Aorta (tissue), 5 donors: Measurements from ENCODE around the gene CERKL. TPM values are rescaled to one million over a fixed set of nuclear protein-coding genes. Genes with fewer than 3 reads are reported as not detected.
"Not testable (repeated sequence)": the region's sequence is repeated elsewhere in the genome, so short reads cannot be mapped to it uniquely, and the experiment has no call there.

Source experiments
- ATAC-seq: fragments of 200-7000 bp; cut with Tn5 transposase; one replicate; pipeline ENCODE4 v1.9.1; 2022; ENCODE audit warnings: moderate library complexity; ENCODE audit not compliant: low FRiP score
- DNase-seq, 2 donors: peaks; one replicate each; pipeline ENCODE4 v3.0.0-alpha.2; 2020
- H3K27ac ChIP-seq, 2 donors: one replicate each; pipeline ENCODE4 v1.5.1; 2013; ENCODE audit warnings: low read length in 2 of 2, mild to moderate bottlenecking in 2 of 2, moderate library complexity in 2 of 2, control low read depth in 1 of 2, inconsistent platforms in 1 of 2, low read depth in 1 of 2
- H3K27me3 ChIP-seq, 2 donors: one replicate each; pipeline ENCODE4 v1.6.1; 2013; ENCODE audit warnings: control low read depth in 1 of 2, low read length in 1 of 2, mild to moderate bottlenecking in 1 of 2, moderate library complexity in 1 of 2; ENCODE audit not compliant: insufficient read depth in 2 of 2, control insufficient read depth in 1 of 2
- H3K36me3 ChIP-seq, 2 donors: one replicate each; pipeline ENCODE4 v1.6.1; 2013; ENCODE audit warnings: control low read depth in 1 of 2, low read length in 1 of 2, mild to moderate bottlenecking in 1 of 2; ENCODE audit not compliant: insufficient read depth in 2 of 2, control insufficient read depth in 1 of 2
- H3K4me1 ChIP-seq, 2 donors: one replicate each; pipeline ENCODE4 v1.6.1; 2013; ENCODE audit warnings: low read length in 2 of 2, control low read depth in 1 of 2, mild to moderate bottlenecking in 1 of 2, moderate library complexity in 1 of 2; ENCODE audit not compliant: insufficient read depth in 2 of 2, control insufficient read depth in 1 of 2
- H3K4me3 ChIP-seq, 2 donors: one replicate each; pipeline ENCODE4 v1.5.1; 2013; ENCODE audit warnings: low read length in 2 of 2, control low read depth in 1 of 2, mild to moderate bottlenecking in 1 of 2
- H3K9me3 ChIP-seq: one replicate; pipeline ENCODE4 v1.6.1; 2013; ENCODE audit warnings: mild to moderate bottlenecking, low read length; ENCODE audit not compliant: control insufficient read depth
- WGBS, 2 donors: extraction: QIAGEN DNeasy Blood & Tissue Kit; methylation state at CpG; one replicate each; pipeline ENCODE4 v1.1.7; 2013; 5-methylcytosine and 5-hydroxymethylcytosine counted together
- intact Hi-C, 2 donors: fragments of 100-400 bp; cut with DNase I; formaldehyde crosslinking; loops; one replicate each; pipeline versions ENCODE4 v1.14.2 to v1.15.0; 2022
- long read RNA-seq, 2 donors: library from polyadenylated mRNA; unstranded; transcript quantifications; one replicate each; pipeline ENCODE4 v2.0.0, GENCODE V29; 2020 to 2021
- polyA plus RNA-seq, 2 donors: library from polyadenylated mRNA; stranded (reverse); fragments of 200-250 nt; gene quantifications; one replicate each; pipeline ENCODE4 v1.2.3, GENCODE V29; 2013
- total RNA-seq, 2 donors: library from RNA; stranded (reverse); fragmentation: NEBNext Ultra II Directional; extraction: Animal tissue kit (Norgen Biotek cat#: 25700); gene quantifications; one replicate each; pipeline ENCODE4 v1.2.1, GENCODE V29; 2021
- donor health status: healthy with polysubstance abuse.
- donor health status: Bipolar disorder and iron deficiency.
- donor health status: DM: no; HTN: no; CAD: no.
- donor health status: DM: no; HTN: no; CAD: no.
- donor health status: DM: yes; HTN: yes; CAD: no.

The CERKL gene
- total RNA-seq (not detected), polyA plus RNA-seq (under 1 TPM; 0.13 to 0.38 TPM)
- long read RNA-seq, donor 1, partial matches to known transcripts, result 0 of 1 reads
- long read RNA-seq, donor 1, other reads (novel, unspliced or antisense), result 0 of 1 reads
- long read RNA-seq, donor 2, result 0 reads

DNA sequence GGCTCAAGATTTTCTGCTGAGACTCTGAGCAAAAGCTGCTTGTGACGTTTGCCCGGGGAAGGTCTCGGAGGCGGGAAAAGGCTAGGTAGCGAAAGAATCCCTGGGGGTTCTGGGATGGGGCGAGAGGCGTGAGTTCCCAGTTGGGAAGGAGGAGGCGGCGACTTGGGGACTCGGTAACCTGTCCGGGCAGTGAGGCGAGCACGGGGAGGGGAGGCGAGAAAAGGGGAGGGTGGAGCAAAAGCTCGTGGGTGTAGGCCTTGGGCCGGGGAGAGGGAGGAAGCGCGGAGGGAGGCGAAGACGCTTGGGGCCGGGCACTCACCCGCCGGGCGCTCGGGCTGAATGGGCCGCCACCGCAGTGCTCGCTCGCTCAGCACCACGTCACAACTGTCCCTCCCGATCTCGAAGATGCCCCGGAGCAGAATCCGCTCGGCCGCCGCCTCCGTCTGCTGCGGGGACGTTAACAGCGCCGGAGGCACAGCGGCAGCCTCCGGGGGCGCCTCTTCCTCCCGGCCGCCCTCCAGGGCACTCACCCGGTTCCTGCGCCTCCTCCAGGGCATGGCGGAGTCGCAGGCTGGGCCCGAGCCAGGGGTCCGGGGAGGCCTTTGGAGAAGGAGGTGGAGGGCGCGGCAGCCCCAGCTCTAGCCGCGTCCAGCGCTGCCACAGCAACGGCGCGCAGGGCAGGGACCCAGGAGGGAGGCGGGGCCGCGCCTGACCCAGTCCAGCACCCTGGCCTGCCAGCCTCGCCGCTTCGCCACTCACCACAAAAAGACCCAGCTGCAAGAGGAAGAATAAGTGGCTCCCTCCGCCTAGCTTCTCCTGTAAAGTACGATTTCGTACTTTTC, at the start of gene CERKL:
Gene CERKL (minus strand): TSS at position 656 of the 842 bp plus-strand sequence. CDS start 99 bp downstream, at position 557.
- WGBS, 2 donors, result 1% methylated on average over 43 to 70 of the region's 70 CpGs
- H3K4me3 ChIP-seq, result peak within 1 kb of the TSS; percentile 23 to 38
- H3K4me1 ChIP-seq, result no peaks in the 10 kb centered on the region
- H3K36me3 ChIP-seq, result no peaks in the 10 kb centered on the region
- no peaks in the 10 kb centered on the region for H3K9me3 ChIP-seq
- H3K27me3 ChIP-seq, result no peaks in the 10 kb centered on the region
- no peak within 1 kb of the TSS for H3K27ac ChIP-seq
- ATAC-seq (peak; percentile 79), DNase-seq (peak; percentile 63 to 81)
- intact Hi-C loops, result no loop called here

GRCh38 chr2:181702519-181702918, 45.6 kb upstream of the CERKL start:
- ATAC-seq, H3K4me1 ChIP-seq, H3K9me3 ChIP-seq, H3K36me3 ChIP-seq, H3K27me3 ChIP-seq, H3K4me3 ChIP-seq, H3K27ac ChIP-seq, DNase-seq, intact Hi-C loops: not testable (repeated sequence)
- 85 to 93% methylated on average over 3 of the region's 3 CpGs for WGBS, 2 donors

- H3K27me3 ChIP-seq, result no peaks in the 10 kb centered on the region
- no peak overlapping the region for H3K27ac ChIP-seq
- DNase-seq (no peak), ATAC-seq (no peak)
- H3K4me1 ChIP-seq, result no peaks in the 10 kb centered on the region
- no peak overlapping the region for H3K4me3 ChIP-seq
- H3K9me3 ChIP-seq, result no peaks in the 10 kb centered on the region
- WGBS, 2 donors, result 92 to 93% methylated on average over 1 of the region's 1 CpG
- intact Hi-C loops, result no loop called here
- no peaks in the 10 kb centered on the region for H3K36me3 ChIP-seq
Observed at GRCh38 chr2:181698223-181698622, 41.3 kb upstream of the CERKL start.

DNA sequence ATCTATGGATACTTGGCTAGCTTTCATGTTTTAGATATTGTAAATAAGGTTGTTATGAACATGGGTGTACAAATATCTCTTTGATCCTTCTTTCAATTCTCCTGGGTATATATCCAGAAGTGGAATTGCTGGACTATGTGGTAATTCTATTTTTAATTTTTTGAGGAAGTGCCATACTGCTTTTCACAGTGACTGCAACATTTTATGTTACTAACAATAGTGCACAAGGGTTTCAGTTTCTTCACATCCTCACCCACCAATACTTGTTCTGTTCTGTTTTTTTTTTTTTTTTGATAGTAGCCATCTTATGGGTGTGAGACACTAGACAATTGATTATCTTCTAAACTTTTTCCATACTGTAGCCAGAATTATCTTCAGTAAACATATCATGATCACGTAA, 40.7 kb upstream of the CERKL start:
- 60 to 76% methylated on average over 1 of the region's 1 CpG for whole genome bisulfite sequencing, 2 donors
- ATAC-seq (no peak), DNase-seq (no peak)
- no peak overlapping the region for H3K27ac ChIP-seq
- no peak overlapping the region for H3K4me3 ChIP-seq
- no peaks in the 10 kb centered on the region for H3K27me3 ChIP-seq
- H3K9me3 ChIP-seq, result no peaks in the 10 kb centered on the region
- intact Hi-C loops, result no loop called here
- no peaks in the 10 kb centered on the region for H3K4me1 ChIP-seq
- no peaks in the 10 kb centered on the region for H3K36me3 ChIP-seq

- DNase-seq (no peak), ATAC-seq (no peak)
- Histone ChIP-seq H3K27me3 (no peaks in the 10 kb centered on the region), H3K36me3 (no peaks in the 10 kb centered on the region), H3K4me3 (no peak overlapping the region), H3K4me1 (no peaks in the 10 kb centered on the region), H3K27ac (no peak overlapping the region), H3K9me3 (no peaks in the 10 kb centered on the region)
- WGBS, 2 donors, result 84 to 87% methylated on average over 6 of the region's 6 CpGs
- intact Hi-C loops, result no loop called here
Observed at GRCh38 chr2:181697126-181697525, 40.2 kb upstream of the CERKL start.

DNA sequence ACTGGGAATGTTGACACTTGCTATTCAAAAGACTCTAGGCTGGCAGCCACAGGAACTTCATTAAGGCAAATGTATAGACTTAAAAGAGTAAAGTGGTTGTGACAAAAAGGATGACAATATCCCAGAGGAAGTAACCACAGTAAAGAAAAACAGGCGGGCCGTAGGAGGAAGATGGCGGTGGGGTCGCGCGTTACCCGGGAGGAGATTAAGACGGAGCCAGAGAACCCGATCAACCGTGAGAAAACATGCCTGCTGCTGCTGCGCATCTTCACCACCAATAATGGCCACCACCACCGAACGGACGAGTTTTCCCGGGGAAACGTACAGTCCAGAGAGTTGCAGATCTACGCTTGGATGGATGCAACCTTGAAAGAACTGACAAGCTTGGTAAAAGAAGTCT, 37.4 kb upstream of the CERKL start:
- DNase-seq (no peak), ATAC-seq (no peak)
- Histone ChIP-seq H3K9me3 (no peaks in the 10 kb centered on the region), H3K27ac (no peak overlapping the region), H3K27me3 (peaks cover 0 to 2% of the 10 kb centered on the region in 2 donors), H3K4me1 (no peaks in the 10 kb centered on the region), H3K36me3 (no peaks in the 10 kb centered on the region), H3K4me3 (no peak overlapping the region)
- intact Hi-C loops, result no loop called here
- 92 to 95% methylated on average over 17 of the region's 17 CpGs for WGBS, 2 donors

GRCh38 chr2:181690860-181691259, 34.0 kb upstream of the CERKL start:
- Histone ChIP-seq H3K4me1 (no peaks in the 10 kb centered on the region), H3K4me3 (no peak overlapping the region), H3K9me3 (no peaks in the 10 kb centered on the region), H3K27me3 (peaks cover 0 to 2% of the 10 kb centered on the region in 2 donors), H3K27ac (no peak overlapping the region), H3K36me3 (no peaks in the 10 kb centered on the region)
- 81 to 90% methylated on average over 2 of the region's 2 CpGs for WGBS, 2 donors
- intact Hi-C loops, result no loop called here
- DNase-seq (no peak), ATAC-seq (no peak)

DNA sequence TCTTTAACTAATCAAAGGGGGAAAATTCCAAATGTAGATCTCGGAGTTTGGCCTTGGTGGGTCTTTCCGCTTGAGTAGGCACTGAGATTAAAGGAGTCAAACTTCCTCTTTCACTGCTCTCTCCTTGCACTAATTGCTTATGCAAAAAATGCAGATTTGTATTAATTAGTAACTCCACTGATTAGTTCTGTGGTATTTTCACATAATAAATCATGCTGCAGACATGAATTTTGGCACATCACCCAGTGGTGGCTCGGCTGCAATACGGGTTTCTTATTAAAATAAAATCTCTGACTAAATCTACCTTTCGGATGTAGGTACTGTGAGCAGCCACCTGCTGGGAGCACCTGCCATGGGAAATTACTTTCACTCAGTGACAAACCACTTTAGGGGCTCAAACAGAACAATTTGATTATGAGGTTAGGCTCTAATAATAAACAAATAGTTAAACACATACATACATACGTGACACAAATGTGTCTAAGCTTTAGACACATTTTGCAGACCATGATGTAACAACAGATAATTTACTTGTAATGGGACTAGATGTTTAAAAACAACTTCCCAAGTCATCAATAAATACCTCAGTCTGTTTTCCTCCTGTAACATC, 29.8 kb upstream of the CERKL start:
- H3K36me3 ChIP-seq, result no peaks in the 10 kb centered on the region
- H3K4me1 ChIP-seq, result no peaks in the 10 kb centered on the region
- intact Hi-C loops, result no loop called here
- H3K4me3 ChIP-seq, result no peak overlapping the region
- H3K9me3 ChIP-seq, result no peaks in the 10 kb centered on the region
- WGBS, 2 donors, result 38 to 39% methylated on average over 6 of the region's 6 CpGs
- H3K27me3 ChIP-seq, result peaks cover 0 to 4% of the 10 kb centered on the region in 2 donors
- H3K27ac ChIP-seq, result no peak overlapping the region
- no peak for DNase-seq
- no peak for ATAC-seq
